GM19455 (cell line): ENCODE data around the gene CHID1.

ENCODE experiments used
- ATAC-seq: cut with Tn5 transposase; IDR thresholded peaks from one replicate; pipeline ENCODE4 v1.9.1; 2021; ENCODE audit not compliant: unreplicated experiment

Gene CHID1

GRCh38 chr11:865462-866430 is 44.9 kb downstream of the CHID1 start:
- no peak for ATAC-seq

GRCh38 chr11:864898-865297 is 45.7 kb downstream of the CHID1 start:
- no peak for ATAC-seq

- no peak for ATAC-seq
Observed at GRCh38 chr11:863910-864827, 46.4 kb downstream of the CHID1 start.

- ATAC-seq, result no peak
Observed at GRCh38 chr11:863023-863909, 47.3 kb downstream of the CHID1 start.

GRCh38 chr11:862696-863022 is 48.0 kb downstream of the CHID1 start:
- ATAC-seq, result no peak

GRCh38 chr11:862081-862661 is 48.4 kb downstream of the CHID1 start:
- no peak for ATAC-seq

GRCh38 chr11:861105-861479 is 49.5 kb downstream of the CHID1 start:
- no peak for ATAC-seq

GRCh38 chr11:860234-861104 is 50.1 kb downstream of the CHID1 start:
- ATAC-seq, result no peak

- ATAC-seq, result no peak
Observed at GRCh38 chr11:859394-860131, 51.0 kb downstream of the CHID1 start.

- no peak for ATAC-seq
Observed at GRCh38 chr11:858762-859339, 51.8 kb downstream of the CHID1 start.

- ATAC-seq, result no peak
Observed at GRCh38 chr11:858053-858761, 52.4 kb downstream of the CHID1 start.

GRCh38 chr11:856397-856796 is 54.2 kb downstream of the CHID1 start:
- no peak for ATAC-seq

- ATAC-seq, result no peak
Observed at GRCh38 chr11:855796-856195, 54.8 kb downstream of the CHID1 start.

- ATAC-seq, result no peak
Observed at GRCh38 chr11:855330-855674, 55.3 kb downstream of the CHID1 start.

- ATAC-seq, result no peak
Observed at GRCh38 chr11:854601-855329, 55.8 kb downstream of the CHID1 start.

GRCh38 chr11:853682-854448 is 56.7 kb downstream of the CHID1 start:
- ATAC-seq, result no peak

- ATAC-seq, result no peak
Observed at GRCh38 chr11:852762-853161, 57.8 kb downstream of the CHID1 start.
